ENCODE measurements around the gene MUC4.

- no peak for TF ChIP-seq POLR2A (IDR thresholded peaks at IDR 0.05)
- no peak for TF ChIP-seq CTCF (IDR thresholded peaks at IDR 0.05)
- TF ChIP-seq POLR2AphosphoS5 (IDR thresholded peaks at IDR 0.05) = no peak
These were observed 84.0 kb downstream of the MUC4 start for GRCh38 chr3:195727606-195728195.
